SU-DHL-6 (cell line): Measurements from ENCODE around the gene TSKS.

ENCODE experiments used
- CTCF ChIP-seq: fragments of 200-600 bp; sonication (generic); IDR thresholded peaks from one replicate; pipeline ENCODE4 v1.5.1; 2017; ENCODE audit warnings: antibody characterized with exemption, mild to moderate bottlenecking, low read length, moderate library complexity; ENCODE audit not compliant: insufficient read depth, poor library complexity, severe bottlenecking
- EZH2phosphoT487 ChIP-seq: fragments of 200-600 bp; sonication (generic), shearing (Covaris generic); conservative IDR thresholded peaks from 2 replicates; pipeline ENCODE4 v1.6.1; 2018; ENCODE audit warnings: mild to moderate bottlenecking, antibody characterized with exemption, low read length, moderate library complexity, mixed read lengths

GRCh38 chr19:49782515-49782914 is 19.4 kb upstream of the TSKS start:
- TF ChIP-seq CTCF = no peak
- TF ChIP-seq EZH2phosphoT487 = no peak
